T-helper 2 cell (primary cell): ENCODE data around the gene SMIM44.
"Not testable (repeated sequence)": the region's sequence is repeated elsewhere in the genome, so short reads cannot be mapped to it uniquely, and the experiment has no call there.

Experiments used
- DNase-seq, 5 experiments: peaks; one replicate each; pipeline versions ENCODE4 v3.0.0 to v3.0.0-alpha.2; 2012 to 2022

Gene SMIM44

DNA sequence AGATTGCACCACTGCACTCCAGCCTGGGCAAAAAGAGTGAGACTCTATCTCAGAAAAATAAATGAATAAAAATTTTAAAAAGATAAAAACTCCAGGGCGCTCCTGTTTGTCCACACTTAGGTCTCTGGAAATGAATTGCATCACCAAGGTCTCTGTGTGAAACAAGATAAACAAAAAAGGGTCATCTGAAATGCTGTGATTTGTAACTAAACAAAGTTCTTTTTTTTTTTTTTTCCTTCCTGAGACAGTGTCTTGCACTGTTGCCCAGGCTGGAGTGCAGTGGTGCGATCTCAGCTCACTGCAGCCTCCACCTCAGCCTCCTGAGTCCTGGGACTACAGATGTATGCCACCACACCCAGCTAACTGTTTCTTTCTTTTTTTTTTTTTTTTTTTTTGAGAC is 34.4 kb upstream of the SMIM44 start:
- no peak for DNase-seq

DNA sequence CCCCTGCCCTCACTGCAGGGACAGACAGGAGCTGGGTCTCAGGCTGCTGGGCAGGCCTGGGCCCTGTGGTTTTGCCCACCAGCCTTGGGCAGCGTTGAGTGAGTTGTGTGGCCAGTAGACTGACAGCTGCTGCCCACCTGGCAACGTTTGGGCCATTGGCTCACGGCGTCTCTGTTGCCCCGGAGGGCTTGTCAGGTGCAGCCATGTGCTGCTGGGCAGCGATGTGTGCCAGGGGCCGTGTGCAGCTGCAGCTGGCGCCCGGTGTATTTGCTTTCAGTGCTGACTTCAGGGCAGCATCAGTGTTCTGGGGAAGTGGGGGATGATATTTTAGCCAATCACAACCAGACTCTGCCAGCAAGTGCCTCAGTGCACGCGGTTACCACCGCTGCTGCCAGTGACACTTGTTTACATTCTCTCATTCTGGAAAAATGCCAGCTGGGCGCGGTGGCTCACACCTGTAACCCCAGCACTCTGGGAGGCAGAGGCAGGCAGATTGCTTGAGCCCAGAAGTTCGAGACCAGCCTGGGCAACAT is 33.5 kb upstream of the SMIM44 start:
- DNase-seq: peak in 3 of 5 experiments; percentile 25 to 87 (median 62)

DNA sequence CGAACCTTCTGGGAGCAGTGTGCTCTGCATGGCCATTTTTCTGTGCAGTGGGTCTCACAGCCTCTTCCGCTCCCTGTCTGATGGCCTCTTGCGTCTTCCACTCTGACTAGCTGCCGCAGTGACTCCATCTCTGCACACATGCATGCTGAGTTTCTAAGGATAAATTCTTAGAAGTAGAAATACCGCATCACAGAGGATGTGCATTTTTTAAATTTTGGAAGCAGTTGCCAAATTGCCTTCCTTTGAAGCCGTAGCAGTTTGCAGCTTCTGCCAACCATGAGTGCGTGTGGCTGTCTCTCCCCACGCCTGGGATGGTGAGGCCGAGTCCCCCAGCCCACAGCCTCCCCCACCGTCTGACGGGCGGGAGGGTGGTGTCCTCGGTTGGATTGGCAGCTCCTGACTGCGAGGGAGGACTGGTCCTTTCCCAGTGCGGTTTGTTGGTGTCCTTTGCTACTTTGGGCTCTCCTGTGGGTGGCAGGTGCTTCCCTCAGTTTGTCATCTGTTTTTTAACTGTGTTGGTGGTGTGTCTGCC is 32.7 kb upstream of the SMIM44 start:
- no peak for DNase-seq

DNA sequence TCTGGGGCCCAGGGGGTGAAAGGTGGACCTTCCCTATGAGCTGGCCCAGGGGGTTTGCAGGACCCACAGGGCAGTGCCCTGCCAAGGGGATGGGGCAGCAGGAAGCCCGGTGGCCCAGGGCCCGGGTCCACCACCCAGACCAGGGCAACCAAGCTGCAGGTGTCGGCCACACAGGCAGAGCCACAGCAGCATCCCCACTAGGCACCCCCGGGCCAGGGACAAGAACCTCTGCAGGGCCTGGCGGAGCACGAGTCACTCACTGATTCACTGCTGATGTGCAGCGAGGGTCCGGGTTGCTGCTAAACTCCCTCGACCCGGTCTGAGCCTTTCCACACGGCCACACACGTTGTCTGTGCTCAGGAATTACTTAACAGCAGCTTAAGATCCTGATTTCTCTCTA is 31.7 kb upstream of the SMIM44 start:
- no peak for DNase-seq

DNA sequence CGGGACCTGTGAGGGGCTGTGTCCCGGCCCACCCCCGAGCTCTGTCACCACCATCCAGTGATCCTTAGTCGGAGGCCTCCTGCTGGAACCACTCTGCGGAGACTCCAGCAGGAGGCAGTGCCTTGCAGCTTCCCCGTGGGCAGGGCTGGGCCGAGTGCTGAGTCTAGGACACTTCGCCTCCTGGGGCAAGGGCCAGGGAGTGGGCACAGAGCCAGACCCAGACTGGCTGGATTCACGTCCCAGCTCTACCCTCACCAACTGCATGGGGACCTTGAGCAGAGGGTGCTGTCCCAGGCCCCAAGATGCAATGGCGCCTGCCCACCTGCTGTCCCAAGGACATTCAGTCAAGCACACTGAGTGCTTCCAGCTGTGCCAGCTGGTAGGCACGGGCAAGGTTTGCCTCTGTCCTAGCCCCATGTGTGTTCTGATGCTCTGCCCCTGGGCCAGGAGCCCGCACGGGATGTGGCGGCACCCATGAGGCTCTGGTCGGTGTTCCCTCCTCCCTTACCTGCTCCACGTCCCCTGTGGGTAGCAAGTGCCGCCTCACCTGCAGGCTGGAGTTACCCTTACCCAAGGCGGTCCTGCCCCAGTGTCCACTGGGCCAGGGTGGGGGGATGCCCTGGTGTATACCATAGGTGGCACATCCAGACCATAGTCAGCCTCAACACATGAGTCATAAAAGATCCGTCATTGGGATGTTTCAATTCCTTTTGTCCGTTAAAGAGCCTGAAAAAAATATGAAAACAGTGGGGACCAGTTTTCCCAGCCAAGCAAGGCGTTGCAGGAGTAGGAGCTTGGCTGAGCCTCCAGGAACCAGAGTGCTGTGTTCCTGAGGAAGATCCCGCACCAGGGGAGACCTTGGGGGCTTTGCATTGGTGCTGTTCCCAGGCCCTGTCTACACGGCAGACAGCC is 30.2 kb upstream of the SMIM44 start:
- no peak for DNase-seq

DNA sequence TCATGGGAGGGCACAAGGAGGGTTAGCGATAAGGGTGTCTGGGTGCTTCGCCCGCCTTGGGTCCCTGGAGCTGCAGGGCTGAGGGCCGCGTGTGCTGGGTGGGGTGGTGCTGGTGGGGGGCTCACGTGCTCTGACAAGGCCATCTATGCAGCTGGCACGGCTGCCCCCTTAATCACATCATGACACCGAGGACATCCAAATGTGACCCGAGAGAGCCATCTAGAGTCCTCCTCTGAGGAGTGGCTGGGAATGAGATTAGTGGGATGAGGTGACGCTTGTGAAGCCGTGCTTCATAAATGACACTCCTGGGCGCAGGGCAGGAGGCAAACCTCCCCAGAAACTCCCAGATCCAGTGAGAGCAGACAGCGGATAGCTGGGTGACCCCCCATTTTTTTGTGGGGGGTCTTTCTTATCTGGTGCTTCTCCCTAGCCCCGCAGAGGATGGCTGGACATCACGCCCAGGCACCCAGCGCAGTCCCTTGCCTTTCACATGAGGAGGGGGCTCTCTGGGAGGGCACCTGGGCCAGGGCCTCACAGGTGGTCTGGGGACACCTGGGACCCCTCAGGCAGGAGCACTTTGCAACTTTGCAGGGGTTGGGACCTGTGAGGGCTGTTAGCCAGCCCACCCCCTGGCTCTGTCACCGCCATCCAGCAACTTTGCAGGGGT is 29.5 kb upstream of the SMIM44 start:
- no peak for DNase-seq

DNA sequence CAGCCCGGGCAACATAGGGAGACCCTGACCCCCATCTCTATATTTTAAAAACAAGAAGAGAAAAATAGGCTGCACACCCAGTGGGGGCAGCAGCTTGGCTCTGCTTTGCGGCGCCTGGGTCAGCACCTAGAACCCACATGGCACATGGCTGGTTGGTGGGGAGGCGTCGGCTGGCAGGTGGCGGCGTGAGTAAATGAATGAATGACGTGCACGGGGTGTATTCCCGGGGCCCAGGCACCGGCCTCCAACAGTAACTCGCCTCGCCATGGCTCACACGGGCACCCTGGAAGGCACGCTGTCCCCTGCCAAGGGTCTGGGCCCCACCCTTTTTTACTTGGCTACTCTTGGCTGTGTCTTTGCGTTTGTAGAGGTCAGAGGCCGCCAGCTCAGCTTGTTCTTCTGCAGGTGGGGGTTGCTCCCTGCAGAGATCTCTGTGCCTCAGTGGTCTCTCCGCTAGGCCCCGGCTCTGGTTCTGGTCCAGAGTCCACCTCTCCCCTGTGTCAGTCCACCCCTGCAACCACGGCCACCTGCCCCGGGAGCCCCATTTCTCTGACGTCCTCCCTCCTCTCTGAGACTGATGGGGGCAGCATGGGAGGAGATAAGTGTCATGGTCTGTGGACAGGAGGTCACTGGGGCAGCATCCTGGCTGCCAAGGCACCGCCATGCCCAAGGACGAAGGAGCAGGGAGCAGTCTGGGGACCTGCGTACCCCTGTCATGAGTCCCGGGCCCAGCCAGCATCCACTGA is 28.4 kb upstream of the SMIM44 start:
- no peak for DNase-seq

DNA sequence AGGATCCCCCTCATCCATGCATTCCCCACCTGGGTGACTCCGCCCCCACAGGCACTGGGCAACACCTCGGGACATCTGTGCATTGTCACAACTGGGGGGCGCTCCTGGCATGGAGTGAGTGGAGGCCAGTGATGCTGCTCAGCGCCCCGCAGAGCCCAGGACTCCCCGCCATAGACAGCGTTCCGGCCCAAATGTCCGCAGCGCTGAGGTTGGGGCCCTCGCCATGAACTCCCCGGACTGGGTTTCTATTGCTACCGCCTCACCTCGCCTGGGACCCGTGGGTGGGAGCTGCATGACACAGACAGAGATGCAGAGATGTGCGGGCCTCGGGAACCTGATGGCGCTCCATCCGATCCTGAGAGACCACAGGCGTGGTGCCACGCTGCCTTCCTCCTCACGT is 27.5 kb upstream of the SMIM44 start:
- DNase-seq: no peak

DNA sequence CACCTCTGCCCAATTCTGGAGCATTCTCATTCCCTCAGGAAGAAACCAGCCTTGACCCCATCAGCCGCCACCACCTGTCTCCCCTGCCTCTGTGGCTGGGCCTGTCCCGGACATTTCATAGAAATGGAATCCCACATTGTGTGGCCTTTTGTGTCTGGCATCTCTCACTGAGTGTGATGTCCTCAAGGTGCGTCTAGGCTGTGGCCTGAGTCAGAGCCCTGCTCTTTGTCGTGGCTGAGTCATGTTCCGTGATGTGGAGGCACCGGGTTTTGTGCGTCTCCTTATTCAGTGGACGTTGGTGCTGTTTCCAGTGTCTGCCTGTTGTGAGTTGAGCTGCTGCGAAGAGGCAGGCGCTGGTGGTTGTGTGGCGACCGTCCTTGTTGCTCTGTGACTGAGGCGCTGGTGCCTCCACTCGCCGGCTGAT is 26.3 kb upstream of the SMIM44 start:
- no peak for DNase-seq

DNA sequence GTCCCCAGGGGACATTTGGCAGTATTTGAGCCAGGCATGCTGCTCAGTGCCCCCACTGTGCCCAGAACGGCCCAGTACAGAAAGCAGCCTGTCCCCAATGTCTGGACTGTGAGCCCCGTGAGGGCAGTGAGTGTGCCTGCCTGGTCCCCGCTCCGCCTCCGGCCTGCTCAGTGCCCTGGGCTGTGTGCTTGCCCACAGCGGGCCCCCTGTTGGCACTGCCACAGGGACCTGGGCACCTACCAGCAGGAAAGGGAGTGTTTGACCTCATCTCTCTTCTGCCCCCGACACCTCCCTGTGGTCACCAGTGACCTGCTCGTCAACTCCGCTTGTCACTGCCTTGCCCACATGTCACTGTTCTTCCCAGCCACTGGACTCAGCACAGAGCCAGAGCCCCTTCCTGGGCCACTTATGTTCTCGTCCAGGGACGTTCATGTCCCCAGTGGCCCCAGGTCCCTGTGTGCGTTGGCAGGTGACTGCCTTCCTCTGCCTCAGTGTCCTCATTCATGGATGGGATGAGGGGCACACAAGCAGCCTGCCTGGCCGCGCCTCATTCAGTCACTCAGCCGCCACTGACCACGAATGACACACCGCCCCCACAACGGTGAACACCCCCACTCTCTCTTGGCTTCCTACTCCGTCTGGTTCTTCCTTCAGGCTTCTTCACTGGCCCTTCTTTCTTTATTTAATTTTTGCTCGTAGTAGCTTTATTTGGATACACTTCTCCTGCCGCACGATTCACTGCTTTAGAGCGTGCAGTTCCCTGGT is 25.7 kb upstream of the SMIM44 start:
- DNase-seq: no peak

DNA sequence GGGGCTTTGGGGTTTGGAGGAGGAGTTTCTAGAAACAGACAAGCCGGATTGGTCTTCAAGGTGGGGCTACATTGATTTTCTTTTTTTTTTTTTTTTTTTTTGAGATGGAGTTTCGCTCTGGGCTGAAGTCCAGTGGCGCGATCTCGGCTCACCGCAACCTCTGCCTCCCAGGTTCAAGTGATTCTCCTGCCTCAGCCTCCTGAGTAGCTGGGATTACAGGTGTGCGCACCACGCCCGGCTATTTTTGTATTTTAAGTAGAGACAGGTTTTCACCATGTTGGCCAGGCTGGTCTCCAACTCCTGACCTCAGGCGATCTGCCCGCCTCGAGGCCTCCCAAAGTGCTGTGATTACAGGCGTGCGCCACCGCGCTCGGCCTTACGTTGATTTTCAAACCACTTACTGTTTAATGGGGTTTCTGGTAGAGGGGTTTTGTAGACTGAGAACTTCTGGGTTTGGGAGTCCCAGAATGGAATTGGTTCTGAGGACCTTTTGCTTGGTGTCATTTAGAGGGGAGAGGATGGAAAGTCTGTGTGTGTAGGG is 24.9 kb upstream of the SMIM44 start:
- not testable (repeated sequence) for DNase-seq

DNA sequence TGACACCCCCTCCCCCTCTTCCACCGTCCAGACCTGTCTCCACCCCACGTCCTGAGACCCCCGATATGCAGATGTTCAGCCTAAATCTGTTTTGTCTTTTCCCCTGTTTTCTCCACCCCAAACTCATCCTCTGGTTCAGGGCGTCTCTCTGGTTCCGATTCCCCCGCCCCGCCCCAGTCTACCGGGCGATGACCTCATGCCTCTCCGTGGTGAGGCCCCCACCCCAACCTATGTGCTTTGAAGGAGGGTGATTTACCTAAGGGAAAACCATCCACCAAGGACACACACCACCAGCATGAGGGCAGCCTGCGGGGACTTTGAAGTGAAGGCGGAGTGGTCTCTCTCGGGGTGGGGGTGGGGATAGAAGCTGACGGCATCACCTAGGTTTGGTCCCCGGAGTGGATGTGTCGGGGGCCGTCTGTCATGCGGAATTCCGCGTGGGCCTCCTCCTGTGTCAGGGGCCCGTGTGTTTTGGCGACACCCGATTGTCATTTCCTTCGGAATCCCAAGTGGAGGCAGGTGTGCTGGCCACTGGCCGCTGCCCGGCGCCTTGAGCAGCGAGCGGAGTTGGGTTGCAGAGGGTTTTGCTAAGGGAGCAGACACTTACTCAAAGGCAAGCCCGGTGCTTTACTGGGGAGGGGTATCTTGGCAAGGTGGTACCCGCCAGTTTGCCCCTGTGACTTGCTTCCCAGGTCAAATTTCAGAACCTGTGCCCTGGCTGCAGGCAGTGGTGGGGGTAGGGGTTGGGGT is 24.3 kb upstream of the SMIM44 start:
- DNase-seq: peak in 4 of 5 experiments; percentile 12 to 33 (median 20)

DNA sequence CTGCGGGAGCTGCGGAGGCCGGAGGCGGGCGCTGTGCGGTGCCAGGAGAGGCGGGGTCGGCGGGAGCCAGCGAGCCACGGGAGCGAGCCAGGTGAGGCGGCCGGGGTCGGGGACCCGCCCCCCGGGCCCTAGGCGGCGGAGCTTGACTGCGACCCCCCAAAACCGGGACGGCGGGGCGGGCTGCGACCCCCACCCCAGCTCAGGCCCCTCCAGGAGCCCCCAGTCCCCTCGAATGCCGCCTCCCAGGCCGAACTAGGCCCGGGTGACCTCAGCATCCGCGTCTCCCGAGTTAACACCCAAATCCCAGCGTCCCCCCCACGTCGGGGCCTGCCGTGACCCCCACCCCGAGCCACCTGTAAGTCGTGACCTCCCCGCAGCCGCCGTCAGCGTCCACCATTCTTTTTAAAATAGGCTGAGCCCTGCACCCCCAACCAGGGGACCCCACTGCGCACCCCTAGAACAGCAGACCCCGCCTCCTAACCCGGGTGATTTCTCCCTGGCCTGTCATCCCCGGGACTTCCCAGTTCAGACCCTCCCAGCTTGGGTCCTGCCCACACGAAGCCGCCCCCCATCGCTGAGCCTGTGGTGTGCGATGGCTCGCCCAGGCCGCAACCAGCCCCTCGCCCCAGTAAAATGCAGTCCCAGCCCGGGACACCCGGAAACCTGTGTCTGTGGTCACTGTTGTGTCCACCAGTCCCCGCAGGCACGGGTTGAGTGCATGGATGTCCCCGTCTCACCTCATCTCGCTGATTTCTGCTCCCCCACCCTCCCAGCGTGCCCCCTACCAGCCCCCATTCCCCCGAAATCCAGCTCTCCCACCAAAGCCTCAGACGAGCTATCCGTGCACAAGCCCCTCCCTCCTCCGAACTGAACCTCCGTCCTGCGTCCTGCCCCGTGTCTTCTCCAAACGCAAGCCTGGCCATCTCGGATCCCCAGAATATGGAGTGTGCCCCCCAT is 23.4 kb upstream of the SMIM44 start:
- DNase-seq: peak in 3 of 5 experiments; percentile 24 to 43 (median 36)

DNA sequence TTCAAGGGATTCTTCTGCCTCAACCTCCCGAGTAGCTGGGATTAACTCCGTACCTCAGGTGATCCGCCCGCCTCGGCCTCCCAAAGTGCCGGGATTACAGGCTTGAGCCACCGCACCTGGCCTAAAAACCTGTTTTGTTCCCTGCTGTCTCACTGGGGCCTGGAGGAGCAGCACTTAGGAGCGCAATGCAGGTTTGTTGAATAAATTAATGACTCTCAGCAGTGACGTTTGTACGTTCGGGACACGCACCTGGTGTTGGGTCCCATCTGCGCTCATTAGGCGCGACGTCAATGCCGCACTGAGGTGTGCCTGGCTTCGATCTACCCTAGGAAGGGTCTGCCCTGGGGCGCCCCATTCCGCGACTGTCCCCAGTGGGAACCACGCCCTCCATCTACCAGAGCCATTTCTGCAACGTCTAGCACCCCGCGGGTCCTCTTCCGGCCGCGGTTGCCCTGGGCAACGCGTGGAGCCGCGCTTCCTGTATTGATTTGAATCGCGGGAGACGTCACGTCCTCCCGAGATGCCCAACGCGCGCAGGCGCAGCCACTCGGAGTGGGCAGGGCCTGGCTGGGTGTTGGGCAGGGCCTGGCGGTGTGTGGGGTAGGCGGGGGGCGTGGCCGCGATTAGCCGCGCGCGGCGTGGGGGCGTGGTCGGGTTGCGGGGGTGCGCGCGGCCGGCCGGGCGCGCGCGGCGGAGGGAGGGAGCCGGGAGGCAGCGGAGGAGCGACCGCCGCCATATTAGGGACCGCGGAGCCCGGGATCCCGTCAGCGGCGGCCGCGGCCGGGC is 22.6 kb upstream of the SMIM44 start, which contains the start of gene FZR1:
TSS of gene FZR1 (plus strand) at position 714 of the 786 bp plus-strand sequence. CDS start 16,679 bp downstream, outside the sequence.
- DNase-seq: peak; percentile 99 to 100 (median 99)

DNA sequence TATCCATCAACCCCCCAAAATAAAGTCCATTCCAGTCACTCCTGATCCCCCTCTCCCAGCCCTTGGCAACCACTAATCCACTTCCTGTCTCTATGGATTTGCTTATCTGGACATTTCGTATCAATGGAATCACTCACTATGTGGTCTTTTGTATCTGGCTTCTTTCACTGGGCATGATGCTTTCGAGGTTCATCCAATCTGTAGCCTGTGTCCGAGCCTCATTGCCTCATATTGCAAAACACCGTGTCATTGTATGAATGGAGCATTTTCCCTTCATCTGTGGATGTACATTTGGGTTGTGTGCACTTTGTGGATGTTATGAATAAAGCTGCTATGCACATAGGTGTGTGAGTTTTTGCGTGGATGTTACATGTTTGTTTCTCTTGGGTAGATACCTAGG is 21.5 kb upstream of the SMIM44 start:
- no peak for DNase-seq

DNA sequence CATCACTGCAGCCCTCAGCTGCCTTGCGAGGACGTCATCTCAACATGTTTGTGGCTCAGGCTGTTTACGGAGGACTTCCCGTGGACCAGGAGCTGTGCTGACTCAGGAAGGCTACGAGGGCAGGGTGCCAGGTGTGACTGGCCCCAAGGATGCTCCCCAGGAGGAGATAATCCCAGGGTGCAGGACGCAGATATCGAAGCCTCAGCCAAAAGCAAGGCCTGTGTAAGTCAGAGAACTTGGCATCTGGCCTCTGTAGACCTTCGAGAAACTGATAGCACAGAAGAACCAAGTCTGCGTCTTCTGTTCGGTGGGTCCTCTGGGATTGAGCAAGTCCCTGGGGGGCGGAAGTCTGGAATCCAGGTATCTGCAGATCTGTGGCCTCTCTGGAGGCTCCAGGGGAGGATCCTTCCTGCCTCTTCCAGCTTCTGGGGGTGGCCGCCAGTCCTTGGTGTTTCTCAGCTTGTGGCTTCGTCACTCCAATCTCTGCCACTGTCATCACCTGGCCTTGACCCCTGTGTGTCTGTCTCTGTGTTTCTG is 19.9 kb upstream of the SMIM44 start:
- no peak for DNase-seq

DNA sequence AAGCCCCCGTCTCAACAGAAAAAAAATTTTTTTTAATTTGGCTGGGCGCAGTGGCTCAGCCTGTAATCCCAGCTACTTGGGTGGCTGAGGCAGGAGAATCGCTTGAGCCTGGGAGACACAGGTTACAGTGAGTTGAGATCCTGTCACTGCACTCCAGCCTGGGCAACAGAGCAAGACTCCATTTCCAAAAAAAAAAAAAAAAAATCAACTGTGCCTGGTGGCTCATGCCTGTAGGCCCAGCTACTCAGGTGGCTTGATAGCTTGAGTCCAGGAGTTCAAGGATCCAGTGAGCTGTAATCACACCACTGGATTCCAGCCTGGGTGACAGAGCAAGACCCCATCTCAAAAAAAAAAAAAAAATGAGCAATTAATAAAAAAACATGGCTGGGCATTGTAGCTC is 18.5 kb upstream of the SMIM44 start:
- no peak for DNase-seq

DNA sequence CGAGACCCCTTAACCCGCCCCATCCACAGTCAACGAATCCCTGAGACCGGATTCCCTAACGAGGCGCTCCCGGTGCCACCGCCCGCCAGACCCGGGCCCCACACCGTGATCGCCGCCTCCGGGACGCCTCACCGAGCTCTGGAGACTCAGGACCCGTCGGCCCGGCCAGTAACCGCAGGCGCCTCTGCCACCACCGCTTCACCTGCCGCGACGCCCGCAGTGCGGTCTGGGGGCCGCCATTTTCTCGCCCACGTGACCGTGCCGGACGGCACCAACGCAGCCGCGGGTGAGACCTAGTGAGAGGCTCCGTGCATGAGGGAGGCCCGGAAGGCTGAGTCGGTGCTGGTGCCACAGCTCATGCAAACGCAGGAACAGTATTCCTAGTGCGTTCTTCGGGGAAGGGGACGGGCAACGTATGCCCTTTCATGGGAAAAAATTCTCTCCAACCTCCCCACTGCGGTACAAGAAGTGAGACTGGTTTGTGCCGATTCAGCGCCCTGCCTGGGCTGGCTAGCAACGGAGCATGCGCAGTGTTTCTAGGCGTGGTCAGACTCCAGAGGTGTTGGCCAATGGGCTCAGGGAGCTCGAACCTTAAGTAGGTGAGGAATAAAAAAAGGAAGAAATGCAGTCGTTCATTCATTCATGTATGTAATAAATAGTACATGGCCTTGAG is 17.3 kb upstream of the SMIM44 start, which contains the start of gene DOHH:
TSS of gene DOHH (minus strand) at position 246 of the 673 bp plus-strand sequence. CDS start 3,860 bp downstream, outside the sequence.
- peak; percentile 71 to 98 (median 92) for DNase-seq
